Measurements from ENCODE around the gene R3HDM2.
"Not testable (repeated sequence)": the region's sequence is repeated elsewhere in the genome, so short reads cannot be mapped to it uniquely, and the experiment has no call there.

R3HDM2 gene

GRCh38 chr12:57452181-57452936 lies 21.5 kb upstream of the R3HDM2 start:
- DNase-seq, result no peak

GRCh38 chr12:57451233-57451778 lies 20.5 kb upstream of the R3HDM2 start:
- DNase-seq, result no peak

GRCh38 chr12:57450057-57450456 lies 19.2 kb upstream of the R3HDM2 start:
- DNase-seq, result no peak

- DNase-seq, result no peak
Observed at GRCh38 chr12:57449375-57449774, 18.5 kb upstream of the R3HDM2 start.

- DNase-seq, result no peak
Observed at GRCh38 chr12:57448669-57449068, 17.8 kb upstream of the R3HDM2 start.

GRCh38 chr12:57446292-57446960 lies 15.6 kb upstream of the R3HDM2 start:
- DNase-seq, result no peak

- DNase-seq, result no peak
Observed at GRCh38 chr12:57444744-57445143, 13.9 kb upstream of the R3HDM2 start.

GRCh38 chr12:57444337-57444736 lies 13.5 kb upstream of the R3HDM2 start:
- DNase-seq, result not testable (repeated sequence)

- no peak for DNase-seq
Observed at GRCh38 chr12:57441846-57442427, 11.1 kb upstream of the R3HDM2 start.

GRCh38 chr12:57441393-57441792 lies 10.6 kb upstream of the R3HDM2 start:
- not testable (repeated sequence) for DNase-seq

- no peak for DNase-seq
Observed at GRCh38 chr12:57439762-57440266, 9.0 kb upstream of the R3HDM2 start.

- no peak for DNase-seq
Observed at GRCh38 chr12:57438400-57438799, 7.6 kb upstream of the R3HDM2 start.

GRCh38 chr12:57435293-57435692 lies 4.5 kb upstream of the R3HDM2 start:
- no peak for DNase-seq

GRCh38 chr12:57434517-57435223 lies 3.8 kb upstream of the R3HDM2 start, which contains the start of gene INHBC:
TSS of gene INHBC (plus strand) at chr12:57434784. CDS start at chr12:57434887, 103 bp downstream.
- no peak for DNase-seq

GRCh38 chr12:57433370-57433769 lies 2.5 kb upstream of the R3HDM2 start:
- no peak for DNase-seq

GRCh38 chr12:57431654-57432188 lies 878 bp upstream of the R3HDM2 start:
- DNase-seq, result no peak

- no peak for DNase-seq
Observed at GRCh38 chr12:57430112-57430930, 522 bp downstream of the R3HDM2 start.

GRCh38 chr12:57429473-57430111 lies 1.3 kb downstream of the R3HDM2 start:
- no peak for DNase-seq

GRCh38 chr12:57428965-57429364 lies 1.9 kb downstream of the R3HDM2 start:
- no peak for DNase-seq

- DNase-seq, result not testable (repeated sequence)
Observed at GRCh38 chr12:57426948-57427347, 3.9 kb downstream of the R3HDM2 start.

GRCh38 chr12:57420482-57420881 lies 10.4 kb downstream of the R3HDM2 start:
- no peak for DNase-seq

Data from NCI-H2227 treated with DMSO at 0.1 percent for 48 hours (cell line).